Activated T-helper 2 cell treated with anti-CD3 and anti-CD28 coated beads, Interferon-gamma antibody, Interleukin-2, Interleukin-4, amounts not matched to agents 10 μg/mL and 5 μg/mL and 100 μg/mL, durations not matched to agents 14 hours and 24 hours and 36 hours (primary cell): ENCODE data around the gene CSNK2B. TPM values are rescaled to one million over a fixed set of nuclear protein-coding genes. Genes with fewer than 3 reads are reported as not detected.

ENCODE experiments used
- DNase-seq: peaks from one replicate; pipeline ENCODE4 v3.0.0; 2021; ENCODE audit warnings: low spot score
- H3K27ac Mint-ChIP-seq: one replicate; pipeline ENCODE4 v1.8.0; 2021; ENCODE audit warnings: mixed read lengths
- H3K27me3 Mint-ChIP-seq: one replicate; pipeline ENCODE4 v1.8.0; 2021; ENCODE audit warnings: low read depth, mixed read lengths
- H3K36me3 Mint-ChIP-seq: one replicate; pipeline ENCODE4 v1.8.0; 2021; ENCODE audit warnings: low read depth, mixed read lengths
- H3K4me1 Mint-ChIP-seq: one replicate; pipeline ENCODE4 v1.8.0; 2021; ENCODE audit warnings: low read depth, mixed read lengths
- H3K4me3 Mint-ChIP-seq: one replicate; pipeline ENCODE4 v1.8.0; 2021; ENCODE audit warnings: low read depth, mild to moderate bottlenecking, moderate library complexity, mixed read lengths
- H3K9me3 Mint-ChIP-seq: one replicate; pipeline ENCODE4 v1.8.0; 2021; ENCODE audit warnings: mixed read lengths
- intact Hi-C: fragments of 100-400 bp; cut with micrococcal nuclease; formaldehyde crosslinking; loops from one replicate; pipeline ENCODE4 v1.15.1; 2023
- total RNA-seq: library from RNA; stranded (reverse); gene quantifications from 2 replicates; pipeline ENCODE4 v1.2.3, GENCODE V29; 2022

Gene CSNK2B
- total RNA-seq, 1 donor from 2014 or later, result 279 TPM

DNA sequence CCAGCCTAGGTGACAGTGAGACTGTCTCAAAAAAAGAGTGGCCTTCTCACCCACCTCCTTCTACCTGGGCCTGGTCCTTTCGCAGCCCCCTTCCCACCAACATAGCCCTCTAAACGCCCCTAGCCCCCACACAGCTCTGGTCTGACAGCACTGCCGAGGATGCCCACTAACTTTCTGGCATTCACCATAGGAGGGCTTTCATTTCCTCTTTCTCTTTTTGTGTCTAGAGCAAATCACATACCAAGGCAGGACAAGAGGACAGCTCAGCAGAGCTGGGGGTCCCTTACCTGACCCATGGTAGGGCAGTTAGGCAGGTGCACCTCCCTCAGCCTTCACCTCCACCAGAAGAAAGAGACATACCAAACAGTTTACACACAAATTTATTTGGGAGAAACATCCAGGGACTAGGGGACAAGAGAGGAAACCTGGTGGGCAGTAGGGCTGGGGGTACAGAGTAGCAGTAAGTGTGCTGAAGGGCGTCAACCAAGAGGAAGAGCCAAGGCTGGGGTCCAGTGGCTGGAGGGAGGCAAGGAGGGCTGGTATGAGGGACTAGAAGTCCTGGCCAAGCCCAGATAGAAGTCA, 10.5 kb downstream of the CSNK2B start:
- no peak overlapping the region for H3K4me3 Mint-ChIP-seq
- no peaks in the 10 kb centered on the region for H3K9me3 Mint-ChIP-seq
- intact Hi-C loops, result no loop called here
- no peaks in the 10 kb centered on the region for H3K27me3 Mint-ChIP-seq
- no peak overlapping the region for H3K27ac Mint-ChIP-seq
- peaks cover 23% of the 10 kb centered on the region for H3K36me3 Mint-ChIP-seq
- DNase-seq, result no peak
- H3K4me1 Mint-ChIP-seq, result peaks cover 19% of the 10 kb centered on the region

DNA sequence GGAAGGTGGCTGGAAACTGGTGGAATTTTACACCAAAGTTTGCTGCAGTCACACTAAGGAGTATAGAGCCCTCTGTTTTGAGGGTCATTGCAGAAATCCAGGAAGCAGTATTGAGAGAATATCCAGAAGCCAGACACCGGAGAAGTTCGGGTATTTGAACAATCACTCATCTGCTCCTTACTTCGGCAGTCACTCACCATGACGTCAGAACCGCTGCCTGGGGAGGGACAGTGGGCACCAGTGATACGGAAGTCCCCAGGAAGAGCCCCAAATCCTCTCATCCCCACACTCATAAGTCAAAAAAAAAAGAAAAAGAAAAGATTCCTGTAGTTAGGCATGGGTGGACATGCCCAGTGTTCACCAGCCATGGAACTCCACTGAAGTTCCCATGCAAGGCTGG, 11.0 kb downstream of the CSNK2B start:
- DNase-seq, result no peak
- H3K4me3 Mint-ChIP-seq, result no peak overlapping the region
- peaks cover 19% of the 10 kb centered on the region for H3K36me3 Mint-ChIP-seq
- H3K9me3 Mint-ChIP-seq, result no peaks in the 10 kb centered on the region
- no peak overlapping the region for H3K27ac Mint-ChIP-seq
- intact Hi-C loops, result no loop called here
- H3K27me3 Mint-ChIP-seq, result no peaks in the 10 kb centered on the region
- peaks cover 21% of the 10 kb centered on the region for H3K4me1 Mint-ChIP-seq

DNA sequence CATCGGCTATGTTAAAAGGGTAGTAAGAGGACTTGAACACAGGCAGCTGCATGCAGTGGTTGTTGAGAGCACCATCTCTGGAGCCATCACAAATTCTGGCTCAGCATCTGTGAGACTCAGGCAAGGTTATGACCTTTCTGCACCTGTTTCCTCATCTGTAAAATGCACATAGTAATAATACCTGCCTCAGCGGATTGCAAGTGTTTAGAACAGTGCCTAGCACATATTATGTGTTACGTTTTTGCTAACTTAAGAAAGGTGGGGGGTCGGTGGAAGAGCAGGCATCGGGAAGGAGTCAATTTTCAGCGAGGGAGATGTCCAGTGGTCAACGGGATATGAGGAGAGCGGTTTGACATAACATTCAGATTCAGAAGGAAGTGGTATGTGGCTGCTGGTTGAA, 12.1 kb downstream of the CSNK2B start:
- no peak overlapping the region for H3K27ac Mint-ChIP-seq
- peaks cover 8% of the 10 kb centered on the region for H3K36me3 Mint-ChIP-seq
- peaks cover 21% of the 10 kb centered on the region for H3K4me1 Mint-ChIP-seq
- no peak overlapping the region for H3K4me3 Mint-ChIP-seq
- intact Hi-C loops, result no loop called here
- DNase-seq, result no peak
- H3K9me3 Mint-ChIP-seq, result no peaks in the 10 kb centered on the region
- H3K27me3 Mint-ChIP-seq, result no peaks in the 10 kb centered on the region

DNA sequence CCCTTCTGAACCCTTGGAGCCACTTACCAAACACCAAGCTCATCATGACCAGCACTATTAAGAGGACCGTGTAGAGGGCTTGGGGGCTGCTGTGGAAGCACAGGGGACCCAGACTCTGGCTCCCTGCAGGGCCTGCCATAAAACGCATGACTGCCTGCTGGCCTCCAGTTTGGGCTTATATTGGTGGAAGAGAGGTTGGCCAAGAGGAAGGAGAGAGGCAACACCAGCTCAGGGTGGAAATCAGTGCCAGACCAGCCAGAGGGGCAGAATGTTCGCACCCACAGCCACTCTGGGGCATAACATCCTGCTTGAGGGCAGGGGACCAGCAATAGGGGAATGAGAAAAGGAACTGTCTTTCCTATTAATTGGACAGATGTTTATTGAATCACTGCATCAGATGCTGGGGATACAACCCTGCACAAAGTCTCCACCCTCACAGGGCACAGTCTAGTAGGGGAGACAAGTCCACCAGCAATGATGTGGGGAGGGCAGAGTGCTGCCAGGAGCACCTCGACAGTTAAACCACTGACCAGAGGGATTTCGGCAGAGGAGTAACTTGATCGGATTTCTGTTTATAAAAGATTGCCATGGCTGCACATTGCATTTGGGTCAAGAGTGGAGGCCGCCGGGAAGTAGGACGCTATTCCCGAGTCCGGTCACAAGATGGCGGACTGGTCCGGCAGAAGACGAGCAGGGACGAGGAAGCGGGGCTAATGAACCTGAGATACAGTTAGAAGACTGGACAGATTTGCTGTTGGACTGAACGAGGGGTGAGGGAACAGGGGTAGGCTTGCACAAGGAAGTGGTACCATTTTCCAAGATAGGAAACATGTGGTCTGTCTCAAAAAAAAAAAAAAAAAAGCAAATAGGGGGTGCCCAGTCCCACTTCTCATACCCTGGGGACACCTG, 14.6 kb downstream of the CSNK2B start, which contains the start of gene LY6G5C:
Gene LY6G5C, minus strand, starts transcription at position 842 of the 909 bp plus-strand sequence. Its CDS starts 694 bp downstream, at position 148.
- H3K27ac Mint-ChIP-seq, result peak within 1 kb of the TSS; percentile 64
- DNase-seq, result peak; percentile 58
- H3K9me3 Mint-ChIP-seq, result no peaks in the 10 kb centered on the region
- peak within 1 kb of the TSS; percentile 73 for H3K4me3 Mint-ChIP-seq
- peaks cover under 1% of the 10 kb centered on the region for H3K36me3 Mint-ChIP-seq
- no peaks in the 10 kb centered on the region for H3K27me3 Mint-ChIP-seq
- H3K4me1 Mint-ChIP-seq, result peaks cover 21% of the 10 kb centered on the region
- intact Hi-C loops, result loop anchor here (1.0 to 10.0 kb wide), 4 partner anchors 58 to 274 kb away; partner anchors contain the start of genes NELFE and SKIC2

DNA sequence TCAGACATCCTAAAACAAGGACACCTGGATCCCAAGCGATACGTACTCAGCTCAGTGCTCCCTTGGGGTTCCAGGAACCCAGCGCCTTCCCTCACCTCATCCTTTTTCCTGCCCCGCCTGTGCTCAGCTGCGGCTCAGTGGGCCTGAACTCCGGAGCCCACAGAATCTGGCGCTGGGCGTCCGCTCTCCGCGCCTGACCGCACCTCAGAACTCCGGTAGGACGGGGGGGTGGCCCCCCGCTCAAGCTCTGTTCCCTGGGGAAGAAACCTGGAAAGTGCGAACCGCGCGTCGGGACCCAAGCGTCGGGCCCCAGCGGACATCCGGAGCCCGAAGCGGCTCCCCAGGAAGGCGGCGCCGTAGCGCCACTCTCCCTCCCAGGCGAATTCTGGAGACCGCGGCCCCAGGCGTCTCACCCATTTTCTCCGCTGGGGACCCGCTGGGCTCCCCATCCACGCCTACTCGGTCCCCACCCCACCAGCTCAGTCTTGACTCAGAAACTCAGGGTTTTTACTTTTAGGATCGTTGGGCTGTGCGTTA, 15.3 kb downstream of the CSNK2B start:
- Mint-ChIP-seq H3K27me3 (no peaks in the 10 kb centered on the region), H3K4me1 (peaks cover 21% of the 10 kb centered on the region), H3K4me3 (peak overlapping the region; percentile 73), H3K9me3 (no peaks in the 10 kb centered on the region), H3K36me3 (peaks cover 7% of the 10 kb centered on the region), H3K27ac (no peak overlapping the region)
- no peak for DNase-seq
- intact Hi-C loops, result loop anchor here (2.0 to 10.0 kb wide), 3 partner anchors 58 to 274 kb away; partner anchors contain the start of genes NELFE and SKIC2

DNA sequence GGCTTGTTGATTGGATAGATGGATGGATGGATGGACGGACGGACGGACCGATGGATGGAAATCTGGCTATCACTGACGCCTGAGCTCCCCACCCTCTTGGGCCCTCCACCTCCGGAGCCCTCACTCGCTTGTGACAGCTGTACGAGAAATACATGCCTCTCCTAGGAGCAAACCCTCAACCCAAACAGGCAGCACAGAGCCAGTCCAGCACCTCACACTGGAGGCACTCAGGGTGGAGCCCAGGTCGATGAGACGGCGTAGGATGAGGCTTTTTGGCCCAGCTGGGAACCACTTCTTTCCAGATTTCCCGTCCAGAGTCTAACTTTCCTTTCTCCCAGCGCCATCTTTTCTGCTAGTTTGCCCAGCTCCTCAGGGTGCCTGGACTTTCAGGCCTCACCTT, 17.7 kb downstream of the CSNK2B start:
- intact Hi-C loops, result loop anchor here (5.0 to 10.0 kb wide), 2 partner anchors 149 to 271 kb away; partner anchors contain the start of genes NELFE and SKIC2

DNA sequence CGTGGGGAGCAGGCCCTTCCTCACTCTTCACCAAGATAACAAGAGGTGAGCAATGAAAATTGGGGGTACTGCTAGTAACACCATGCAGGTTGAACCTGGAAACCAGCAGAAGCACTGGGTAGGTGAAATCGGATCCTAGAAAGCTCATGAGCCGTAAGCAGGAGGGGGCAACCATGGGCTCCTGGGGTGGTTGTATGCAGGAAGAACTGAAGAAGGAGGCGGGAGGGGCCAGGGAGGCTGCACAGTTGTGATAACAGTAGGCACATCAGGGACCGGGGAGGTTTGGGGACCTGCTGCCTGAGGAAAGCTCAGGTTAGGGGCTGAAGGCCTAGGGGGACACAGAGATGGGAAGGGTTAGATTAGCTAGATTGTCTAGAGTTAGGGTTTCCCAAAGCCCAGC, 20.6 kb downstream of the CSNK2B start:
- no peak overlapping the region for H3K4me3 Mint-ChIP-seq
- peaks cover 12% of the 10 kb centered on the region for H3K4me1 Mint-ChIP-seq
- intact Hi-C loops, result loop anchor here (10.0 kb wide), 1 partner anchor 268 kb away; the partner anchor contains the start of genes NELFE and SKIC2
- no peaks in the 10 kb centered on the region for H3K27me3 Mint-ChIP-seq
- H3K9me3 Mint-ChIP-seq, result no peaks in the 10 kb centered on the region
- H3K27ac Mint-ChIP-seq, result peak overlapping the region; percentile 13
- H3K36me3 Mint-ChIP-seq, result peaks cover 34% of the 10 kb centered on the region
- no peak for DNase-seq

More for the DNA sequence above, 17.7 kb downstream of the CSNK2B start:
- H3K9me3 Mint-ChIP-seq, result no peaks in the 10 kb centered on the region
- peaks cover 21% of the 10 kb centered on the region for H3K36me3 Mint-ChIP-seq
- peaks cover 16% of the 10 kb centered on the region for H3K4me1 Mint-ChIP-seq
- no peaks in the 10 kb centered on the region for H3K27me3 Mint-ChIP-seq
- H3K27ac Mint-ChIP-seq, result no peak overlapping the region
- DNase-seq, result no peak
- H3K4me3 Mint-ChIP-seq, result no peak overlapping the region

DNA sequence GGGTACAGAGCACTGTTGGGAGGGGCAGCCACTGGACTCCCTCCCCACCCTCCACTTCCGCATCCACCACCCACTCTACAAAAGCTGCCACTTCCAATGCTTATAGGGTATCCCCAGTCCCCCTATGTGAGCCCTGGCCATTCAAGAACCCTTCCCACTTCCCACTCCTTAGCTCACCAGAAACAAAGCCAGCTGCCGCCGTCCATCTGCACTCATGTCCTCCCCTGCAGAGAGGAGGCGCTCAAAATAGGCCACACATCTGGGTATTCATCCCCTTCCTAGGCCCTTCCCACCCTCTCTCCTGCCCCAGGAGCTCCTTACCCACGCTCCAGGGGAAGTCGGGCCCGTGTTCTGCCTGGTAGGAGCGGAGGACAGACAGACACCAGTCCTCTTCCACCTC, 21.4 kb downstream of the CSNK2B start:
- peaks cover 10% of the 10 kb centered on the region for H3K4me1 Mint-ChIP-seq
- H3K36me3 Mint-ChIP-seq, result peaks cover 37% of the 10 kb centered on the region
- H3K27ac Mint-ChIP-seq, result no peak overlapping the region
- no peaks in the 10 kb centered on the region for H3K9me3 Mint-ChIP-seq
- no peaks in the 10 kb centered on the region for H3K27me3 Mint-ChIP-seq
- H3K4me3 Mint-ChIP-seq, result no peak overlapping the region
- DNase-seq, result no peak
- intact Hi-C loops, result loop anchor here (10.0 kb wide), 1 partner anchor 267 kb away; the partner anchor contains the start of genes NELFE and SKIC2

DNA sequence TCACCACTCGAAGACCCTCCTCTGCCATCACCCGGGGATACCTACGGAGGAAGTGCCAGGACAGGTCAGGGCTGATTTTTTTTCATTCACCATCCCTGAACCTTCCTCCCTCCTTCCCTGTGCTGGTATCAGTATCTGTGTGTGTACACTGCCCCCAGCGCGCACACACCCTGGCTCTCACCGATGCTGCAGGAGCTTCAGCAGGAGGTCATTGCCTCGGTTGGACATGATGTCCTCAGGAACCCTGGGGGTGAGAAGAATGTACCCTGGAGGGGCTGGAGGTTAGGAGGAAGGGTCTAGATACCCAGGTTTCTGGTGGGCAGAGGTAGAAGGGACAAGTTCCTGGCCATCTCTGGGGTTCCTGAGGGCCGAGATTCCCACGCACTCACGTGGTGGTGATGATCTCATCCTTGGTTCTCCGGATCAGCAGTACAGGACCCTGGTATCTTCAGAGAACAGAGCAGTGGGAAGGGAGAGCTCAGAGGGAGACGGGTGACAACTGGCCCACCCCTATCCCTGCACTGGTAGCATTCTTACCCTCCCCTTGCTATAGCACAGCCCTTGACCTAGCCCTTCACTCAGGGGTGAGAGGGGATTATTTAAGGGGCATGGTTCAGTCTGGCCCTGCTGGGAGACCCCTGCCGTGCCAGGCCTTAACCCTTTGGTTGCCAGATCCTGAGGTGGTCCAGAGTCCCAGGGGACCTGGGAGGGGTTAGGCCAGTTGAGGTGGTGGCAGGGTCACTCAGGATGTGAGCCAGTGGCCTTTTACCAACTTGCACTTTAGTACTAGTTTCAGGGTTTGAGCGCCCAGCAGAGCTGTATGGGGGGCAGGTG, 22.2 kb downstream of the CSNK2B start:
- Mint-ChIP-seq H3K27ac (no peak overlapping the region), H3K36me3 (peaks cover 44% of the 10 kb centered on the region), H3K9me3 (no peaks in the 10 kb centered on the region), H3K4me1 (peaks cover 10% of the 10 kb centered on the region), H3K27me3 (no peaks in the 10 kb centered on the region), H3K4me3 (no peak overlapping the region)
- DNase-seq, result no peak
- intact Hi-C loops, result loop anchor here (10.0 kb wide), 1 partner anchor 267 kb away; the partner anchor contains the start of genes NELFE and SKIC2

DNA sequence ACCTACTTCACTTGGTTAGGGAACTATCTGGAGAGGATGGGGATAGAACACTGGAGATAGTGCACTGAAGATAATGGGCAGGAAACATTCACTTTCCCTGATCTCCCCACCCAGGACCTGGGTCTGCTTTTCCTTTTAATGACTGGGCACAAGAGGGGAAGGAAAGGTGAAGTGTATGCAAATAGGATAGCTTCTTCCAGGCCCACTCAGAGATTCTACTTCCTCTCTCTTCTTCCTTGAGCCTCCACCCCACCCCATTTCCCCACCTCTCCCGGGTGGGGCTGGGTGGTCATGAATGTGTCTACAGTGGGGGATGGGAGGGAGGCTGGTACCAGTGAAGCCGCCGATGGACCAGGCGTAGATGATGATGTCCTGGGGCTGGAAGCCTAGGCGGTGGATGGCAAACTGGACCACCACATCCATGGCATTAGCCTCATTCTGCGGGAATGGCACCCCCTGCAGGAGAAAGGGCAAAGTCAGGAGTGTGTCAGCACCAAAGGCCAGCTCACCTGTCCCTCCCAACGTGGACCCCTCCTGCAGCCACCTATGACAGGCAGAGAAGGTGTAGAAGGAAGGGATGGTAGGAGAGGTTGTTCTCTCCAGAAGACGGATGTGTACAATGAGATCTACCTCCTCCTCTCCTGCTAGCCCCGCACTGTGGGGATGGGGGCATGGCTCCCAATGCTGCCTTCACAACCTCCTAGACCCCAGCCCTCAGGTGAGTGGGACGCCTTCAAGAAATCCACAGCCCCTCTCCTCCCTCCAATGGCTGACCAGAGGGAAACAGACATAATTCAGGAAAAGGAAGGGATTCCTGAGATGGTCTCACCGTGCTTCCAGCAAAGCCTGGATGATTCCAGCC, 23.6 kb downstream of the CSNK2B start:
- H3K4me3 Mint-ChIP-seq, result no peak overlapping the region
- no peak overlapping the region for H3K27ac Mint-ChIP-seq
- DNase-seq, result no peak
- peaks cover 10% of the 10 kb centered on the region for H3K4me1 Mint-ChIP-seq
- no peaks in the 10 kb centered on the region for H3K9me3 Mint-ChIP-seq
- H3K36me3 Mint-ChIP-seq, result peaks cover 50% of the 10 kb centered on the region
- intact Hi-C loops, result loop anchor here (10.0 kb wide), 1 partner anchor 265 kb away; the partner anchor contains the start of genes NELFE and SKIC2
- no peaks in the 10 kb centered on the region for H3K27me3 Mint-ChIP-seq

DNA sequence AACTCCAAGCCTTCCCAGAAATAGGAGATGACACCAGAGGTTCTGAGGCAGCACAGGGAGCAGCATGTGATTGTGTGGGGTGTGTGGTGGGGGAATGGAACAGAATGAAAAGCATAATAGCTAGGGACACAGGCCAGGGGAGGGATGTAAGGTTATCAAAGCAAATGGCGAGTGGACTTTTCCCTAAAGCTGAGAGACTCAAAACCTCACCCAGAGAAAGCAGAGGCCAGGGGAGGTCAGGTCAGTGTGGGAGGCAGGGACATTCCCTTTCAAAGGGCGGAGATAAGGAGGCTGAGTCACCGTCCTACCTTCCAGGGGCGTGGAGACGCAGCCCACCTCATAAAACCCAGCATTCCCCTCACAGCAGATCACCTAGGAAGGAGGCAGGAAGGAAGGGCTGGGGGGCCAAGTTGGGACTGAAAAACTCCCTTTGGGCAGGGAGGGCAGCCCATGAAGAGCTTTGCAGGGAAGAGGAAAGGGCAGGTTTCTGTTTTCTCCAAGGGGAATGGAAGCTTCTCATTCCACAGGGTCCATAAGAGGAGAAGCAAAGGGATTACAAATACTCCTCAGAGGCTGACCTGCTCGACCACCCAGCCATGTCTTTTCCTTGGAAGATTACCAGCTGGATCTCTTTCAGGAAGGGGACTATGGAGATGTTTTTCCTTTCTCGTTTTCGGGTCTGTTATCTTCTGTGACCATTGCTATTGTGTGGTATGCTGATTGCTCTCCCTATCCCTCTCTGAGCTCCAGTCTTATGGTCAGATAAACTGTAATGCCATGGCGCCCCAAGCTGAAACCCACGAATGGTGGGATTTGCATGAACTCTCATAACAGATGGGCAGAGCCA, 24.6 kb downstream of the CSNK2B start:
- DNase-seq, result no peak
- Mint-ChIP-seq H3K4me1 (peaks cover 10% of the 10 kb centered on the region), H3K36me3 (peaks cover 57% of the 10 kb centered on the region), H3K27ac (no peak overlapping the region), H3K27me3 (no peaks in the 10 kb centered on the region), H3K9me3 (no peaks in the 10 kb centered on the region), H3K4me3 (no peak overlapping the region)
- intact Hi-C loops, result no loop called here
